Naive thymus-derived CD4-positive, alpha-beta T cell (primary cell): ENCODE measurements around the gene FBXL16. TPM values are rescaled to one million over a fixed set of nuclear protein-coding genes. Genes with fewer than 3 reads are reported as not detected.
A peak's percentile ranks its signal among the peaks of the same experiment; 100 is the strongest.

Experiments used
- ATAC-seq: fragments of 150-1000 bp; cut with Tn5 transposase; 2 replicates; pipeline ENCODE4 v1.10.0; 2021; ENCODE audit warnings: mild to moderate bottlenecking, moderate library complexity
- CTCF ChIA-PET: fragments of 350-600 bp; sonication (Branson Sonifier 250); formaldehyde crosslinking; loops from one replicate; lab custom pipeline; 2021; ENCODE audit warnings: antibody characterized with exemption; lab: Charles Lee
- POLR2A ChIA-PET: fragments of 350-600 bp; sonication (Branson Sonifier 250); formaldehyde crosslinking; loops from one replicate; lab custom pipeline; 2021; ENCODE audit warnings: antibody characterized with exemption, inconsistent platforms; lab: Charles Lee
- DNase-seq, 9 donors: peaks; one replicate each; pipeline versions ENCODE4 v3.0.0 to v3.0.0-alpha.2; 2020 to 2022; ENCODE audit warnings: mixed read lengths in 1 of 9
- H3K27ac ChIP-seq: one replicate; pipeline ENCODE4 v1.7.0; 2013; ENCODE audit warnings: mild to moderate bottlenecking, low read depth, low read length, moderate library complexity
- H3K27me3 ChIP-seq, 2 donors: one replicate each; pipeline ENCODE4 v1.7.0; 2013; ENCODE audit warnings: low read length in 2 of 2, mild to moderate bottlenecking in 2 of 2, moderate library complexity in 2 of 2; ENCODE audit not compliant: control insufficient read depth in 2 of 2, insufficient read depth in 2 of 2
- H3K36me3 ChIP-seq, 3 experiments: 1 replicate in 2 of 3; 2 replicates in 1 of 3; pipeline ENCODE4 v1.7.0; 2013; ENCODE audit warnings: low read length in 3 of 3, mild to moderate bottlenecking in 3 of 3, moderate library complexity in 1 of 3; ENCODE audit not compliant: insufficient read depth in 3 of 3, control insufficient read depth in 2 of 3
- H3K4me1 ChIP-seq, 2 donors: one replicate each; pipeline ENCODE4 v1.7.0; 2013; ENCODE audit warnings: low read length in 2 of 2, mild to moderate bottlenecking in 2 of 2, moderate library complexity in 1 of 2; ENCODE audit not compliant: control insufficient read depth in 2 of 2, insufficient read depth in 2 of 2
- H3K4me3 ChIP-seq: 2 replicates; pipeline ENCODE4 v1.7.0; 2013; ENCODE audit warnings: mild to moderate bottlenecking, low read length
- H3K9me3 ChIP-seq, 3 experiments: 1 replicate in 2 of 3; 2 replicates in 1 of 3; pipeline ENCODE4 v1.7.0; 2013; ENCODE audit warnings: low read length in 3 of 3; ENCODE audit not compliant: control insufficient read depth in 2 of 3
- H3K27ac Mint-ChIP-seq, 9 donors: one replicate each; pipeline ENCODE4 v1.8.0; 2020 to 2022; ENCODE audit warnings: mixed read lengths in 9 of 9, mild to moderate bottlenecking in 8 of 9, moderate library complexity in 5 of 9, inconsistent platforms in 2 of 9
- H3K27me3 Mint-ChIP-seq, 5 donors: one replicate each; pipeline ENCODE4 v1.8.0; 2021 to 2022; ENCODE audit warnings: mixed read lengths in 5 of 5, mild to moderate bottlenecking in 1 of 5
- H3K36me3 Mint-ChIP-seq, 5 donors: one replicate each; pipeline ENCODE4 v1.8.0; 2020 to 2022; ENCODE audit warnings: mixed read lengths in 5 of 5, mild to moderate bottlenecking in 3 of 5, inconsistent platforms in 1 of 5
- H3K4me1 Mint-ChIP-seq, 7 donors: one replicate each; pipeline ENCODE4 v1.8.0; 2020 to 2022; ENCODE audit warnings: mixed read lengths in 7 of 7, mild to moderate bottlenecking in 3 of 7, inconsistent platforms in 1 of 7
- H3K4me3 Mint-ChIP-seq, 10 donors: one replicate each; pipeline ENCODE4 v1.8.0; 2020 to 2022; ENCODE audit warnings: mild to moderate bottlenecking in 10 of 10, mixed read lengths in 10 of 10, moderate library complexity in 6 of 10, inconsistent platforms in 2 of 10
- H3K9me3 Mint-ChIP-seq, 11 donors: one replicate each; pipeline ENCODE4 v1.8.0; 2020 to 2022; ENCODE audit warnings: mixed read lengths in 11 of 11, mild to moderate bottlenecking in 4 of 11, inconsistent platforms in 1 of 11, moderate library complexity in 1 of 11
- intact Hi-C, 2 donors: fragments of 100-400 bp; cut with micrococcal nuclease; formaldehyde crosslinking; loops; one replicate each; pipeline ENCODE4 v1.15.1; 2023
- polyA plus RNA-seq, 2 donors: library from polyadenylated mRNA; unstranded; fragments of 300-500 nt; fragmentation: Illumina TruSeq; gene quantifications; one replicate each; pipeline ENCODE4 v1.2.3, GENCODE V29; 2021
- total RNA-seq, 6 experiments: library from RNA in 5 of 6; stranded (reverse) in 5 of 6; gene quantifications; 1 replicate in 5 of 6; 2 replicates in 1 of 6; pipeline ENCODE4 v1.2.3 and lab custom pipeline; 2021 to 2026

The FBXL16 gene
- total and polyA plus RNA-seq, 7 experiments from 2014 or later = 11.1 to 45.4 (median 18.0) TPM

DNA sequence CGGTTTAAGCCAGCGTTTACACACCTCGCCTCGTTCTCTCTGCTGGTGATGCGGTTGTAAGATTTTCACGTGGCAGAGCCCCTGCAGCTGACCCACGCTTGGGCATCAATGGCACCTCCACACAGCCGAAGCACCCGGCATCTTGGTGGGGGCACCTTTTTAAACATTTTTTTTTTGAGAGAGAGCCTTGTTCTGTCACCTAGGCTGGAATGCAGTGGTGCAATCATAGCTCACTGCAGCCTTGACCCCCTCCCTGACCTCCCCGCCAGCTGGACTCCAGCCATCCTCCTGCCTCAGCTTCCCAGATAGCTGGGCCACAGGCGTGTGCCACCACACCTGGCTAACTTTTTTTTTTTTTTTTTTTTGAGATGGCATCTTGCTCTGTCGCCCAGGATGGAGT is 51.6 kb downstream of the FBXL16 start:
- ATAC-seq (no peak), DNase-seq (no peak)
- POLR2A ChIA-PET = interaction anchor here (0.6 to 1.4 kb wide), 2 partner anchors 17 to 1314 kb away, joined by 3 read pairs; partner anchors contain the start of gene METTL26
- Mint-ChIP-seq H3K4me3 (no peak overlapping the region), H3K27ac (no peak overlapping the region), H3K9me3 (no peaks in the 10 kb centered on the region), H3K36me3 (no peaks in the 10 kb centered on the region), H3K4me1 (peaks cover 0 to 5% (median 0%) of the 10 kb centered on the region in 7 donors), H3K27me3 (no peaks in the 10 kb centered on the region)
- Histone ChIP-seq H3K27me3 (no peaks in the 10 kb centered on the region), H3K9me3 (no peaks in the 10 kb centered on the region), H3K4me1 (no peaks in the 10 kb centered on the region), H3K36me3 (no peaks in the 10 kb centered on the region), H3K4me3 (no peak overlapping the region), H3K27ac (no peak overlapping the region)
- intact Hi-C loops = no loop called here
- CTCF ChIA-PET = interaction anchor here (0.6 kb wide), 1 partner anchor 9 kb away, joined by 3 read pairs; no protein-coding TSS in a partner anchor

DNA sequence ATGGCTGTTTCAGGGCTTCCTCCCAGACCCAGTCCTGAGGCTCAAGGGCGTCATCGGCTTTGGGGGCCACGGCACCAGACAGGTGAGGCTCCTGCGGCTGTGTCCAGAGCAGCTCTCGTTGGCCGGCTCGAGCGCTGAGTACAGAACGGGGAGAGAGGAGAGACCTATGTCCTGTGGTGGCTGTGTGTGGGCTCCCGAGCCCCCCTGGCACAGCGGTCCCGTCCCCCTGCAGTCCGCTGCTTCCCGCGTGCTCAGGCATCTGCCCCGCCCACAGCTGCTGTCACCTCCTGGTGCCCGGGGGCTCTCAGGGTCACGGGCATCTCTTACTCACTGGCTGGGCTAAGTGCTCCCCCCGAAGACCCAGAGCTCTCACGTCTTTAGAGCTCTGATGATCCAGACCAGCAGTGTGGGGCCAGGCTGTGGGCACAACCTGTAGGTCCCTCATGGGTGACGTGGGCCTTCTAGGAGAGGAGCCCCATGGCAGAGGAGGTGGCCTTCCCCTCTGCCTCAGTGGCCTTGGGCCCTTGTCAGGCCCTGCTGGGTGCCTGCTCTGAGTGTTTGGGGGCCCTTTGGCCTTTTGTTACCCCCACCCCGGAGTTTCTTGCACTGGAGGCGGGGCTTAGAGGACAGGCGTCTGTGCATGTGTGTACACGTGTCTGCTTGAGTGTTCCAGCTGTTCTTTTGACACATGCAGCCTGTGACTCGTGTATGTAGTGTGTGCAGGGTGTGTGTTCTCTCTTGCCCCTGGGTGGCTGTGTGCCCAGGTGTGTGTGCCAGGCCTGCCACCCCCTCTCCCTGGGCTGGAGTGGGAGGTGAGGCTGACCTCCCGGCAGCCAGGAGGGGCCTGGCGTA is 52.9 kb downstream of the FBXL16 start:
- no peaks in the 10 kb centered on the region for H3K9me3 ChIP-seq
- ChIA-PET CTCF (interaction anchor here (0.5 kb wide), 1 partner anchor 15 kb away, joined by 3 read pairs; no protein-coding TSS in a partner anchor), POLR2A (interaction anchor here (0.8 to 1.4 kb wide), 2 partner anchors 16 to 108 kb away, joined by 3 to 4 read pairs; partner anchors contain the start of gene METTL26)
- intact Hi-C loops = no loop called here
- DNase-seq (no peak), ATAC-seq (no peak)
- Mint-ChIP-seq H3K9me3 (no peaks in the 10 kb centered on the region), H3K27ac (no peak overlapping the region), H3K4me3 (peak overlapping the region in 1 of 10 donors; percentile 53), H3K36me3 (no peaks in the 10 kb centered on the region), H3K27me3 (no peaks in the 10 kb centered on the region), H3K4me1 (peaks cover 0 to 14% (median 5%) of the 10 kb centered on the region in 7 donors)
- no peaks in the 10 kb centered on the region for H3K36me3 ChIP-seq
- no peak overlapping the region for H3K27ac ChIP-seq
- H3K4me1 ChIP-seq = peaks cover 6 to 9% of the 10 kb centered on the region in 2 donors
- H3K27me3 ChIP-seq = no peaks in the 10 kb centered on the region
- no peak overlapping the region for H3K4me3 ChIP-seq

DNA sequence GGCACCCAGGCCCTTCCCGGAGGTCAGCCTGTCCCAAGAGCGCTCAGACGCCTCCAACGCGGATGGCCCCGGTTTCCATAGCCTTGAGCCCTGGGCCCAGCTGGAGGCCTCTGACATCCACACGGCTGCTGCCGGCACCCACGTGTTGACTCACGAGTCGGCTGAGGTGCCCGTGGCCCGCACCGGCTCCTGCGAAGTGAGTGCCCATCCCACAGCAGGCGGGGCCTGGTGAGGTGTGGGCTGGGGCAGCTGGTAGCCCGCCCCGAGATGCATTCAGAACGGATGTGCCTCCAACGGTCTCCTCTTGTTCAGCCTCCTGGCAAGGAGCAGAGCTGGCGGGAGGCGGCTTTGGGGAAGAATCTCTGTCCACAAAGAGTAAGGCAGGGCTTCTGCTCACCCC is 53.8 kb downstream of the FBXL16 start:
- intact Hi-C loops = no loop called here
- ATAC-seq (no peak), DNase-seq (no peak)
- no peaks in the 10 kb centered on the region for H3K27me3 Mint-ChIP-seq
- H3K9me3 Mint-ChIP-seq = no peaks in the 10 kb centered on the region
- POLR2A ChIA-PET = interaction anchor here (0.6 kb wide), 1 partner anchor 59 kb away, joined by 3 read pairs; no protein-coding TSS in a partner anchor
- Histone ChIP-seq H3K4me3 (no peak overlapping the region), H3K36me3 (no peaks in the 10 kb centered on the region), H3K4me1 (peaks cover 6 to 9% of the 10 kb centered on the region in 2 donors), H3K27me3 (no peaks in the 10 kb centered on the region), H3K27ac (no peak overlapping the region), H3K9me3 (no peaks in the 10 kb centered on the region)
- H3K4me3 Mint-ChIP-seq = peak overlapping the region in 1 of 10 donors; percentile 75
- no peaks in the 10 kb centered on the region for H3K36me3 Mint-ChIP-seq
- no peak overlapping the region for H3K27ac Mint-ChIP-seq
- CTCF ChIA-PET = no interaction called here
- peaks cover 0 to 16% (median 5%) of the 10 kb centered on the region in 7 donors for H3K4me1 Mint-ChIP-seq

DNA sequence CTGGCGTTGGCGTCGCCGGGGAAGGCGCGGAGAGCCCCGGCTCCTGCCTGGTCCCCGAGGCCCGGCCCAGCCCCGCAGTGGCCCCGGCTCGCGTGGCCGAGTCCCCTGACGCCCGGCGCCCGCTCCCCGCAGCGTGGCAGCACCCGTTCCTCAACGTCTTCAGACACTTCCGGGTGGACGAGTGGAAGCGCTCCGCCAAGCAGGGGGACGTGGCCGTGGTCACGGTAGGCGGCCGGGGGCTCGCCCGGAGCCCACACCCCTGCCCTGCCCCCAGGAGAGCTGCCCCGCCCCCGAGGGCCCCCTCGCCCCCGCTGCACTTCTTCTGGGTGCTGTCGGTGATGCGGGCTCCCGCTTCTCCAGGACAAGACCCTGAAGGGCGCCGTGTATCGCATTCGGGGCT is 56.0 kb downstream of the FBXL16 start:
- ATAC-seq (peak; percentile 0), DNase-seq (no peak)
- Histone ChIP-seq H3K4me1 (peaks cover 6 to 9% of the 10 kb centered on the region in 2 donors), H3K4me3 (peak overlapping the region; percentile 77), H3K27me3 (no peaks in the 10 kb centered on the region), H3K27ac (peak overlapping the region; percentile 97), H3K36me3 (no peaks in the 10 kb centered on the region), H3K9me3 (no peaks in the 10 kb centered on the region)
- Mint-ChIP-seq H3K4me1 (peaks cover under 1 to 20% (median 5%) of the 10 kb centered on the region in 7 donors), H3K36me3 (no peaks in the 10 kb centered on the region), H3K4me3 (peak overlapping the region; percentile 53 to 79 (median 67)), H3K9me3 (no peaks in the 10 kb centered on the region), H3K27me3 (no peaks in the 10 kb centered on the region), H3K27ac (no peak overlapping the region)
- intact Hi-C loops = loop anchor here in 1 of 2 donors (1.0 kb wide), 3 partner anchors 13 to 30 kb away; partner anchors contain the start of genes METTL26 and RHOT2
- ChIA-PET POLR2A (interaction anchor here (0.5 to 4.4 kb wide), 7 partner anchors 12 to 1503 kb away, joined by 3 to 30 read pairs (median 3); partner anchors contain the start of genes JMJD8, METTL26, PIGQ and RHOT2), CTCF (interaction anchor here (1.1 kb wide), 1 partner anchor 14 kb away, joined by 3 read pairs; no protein-coding TSS in a partner anchor)

DNA sequence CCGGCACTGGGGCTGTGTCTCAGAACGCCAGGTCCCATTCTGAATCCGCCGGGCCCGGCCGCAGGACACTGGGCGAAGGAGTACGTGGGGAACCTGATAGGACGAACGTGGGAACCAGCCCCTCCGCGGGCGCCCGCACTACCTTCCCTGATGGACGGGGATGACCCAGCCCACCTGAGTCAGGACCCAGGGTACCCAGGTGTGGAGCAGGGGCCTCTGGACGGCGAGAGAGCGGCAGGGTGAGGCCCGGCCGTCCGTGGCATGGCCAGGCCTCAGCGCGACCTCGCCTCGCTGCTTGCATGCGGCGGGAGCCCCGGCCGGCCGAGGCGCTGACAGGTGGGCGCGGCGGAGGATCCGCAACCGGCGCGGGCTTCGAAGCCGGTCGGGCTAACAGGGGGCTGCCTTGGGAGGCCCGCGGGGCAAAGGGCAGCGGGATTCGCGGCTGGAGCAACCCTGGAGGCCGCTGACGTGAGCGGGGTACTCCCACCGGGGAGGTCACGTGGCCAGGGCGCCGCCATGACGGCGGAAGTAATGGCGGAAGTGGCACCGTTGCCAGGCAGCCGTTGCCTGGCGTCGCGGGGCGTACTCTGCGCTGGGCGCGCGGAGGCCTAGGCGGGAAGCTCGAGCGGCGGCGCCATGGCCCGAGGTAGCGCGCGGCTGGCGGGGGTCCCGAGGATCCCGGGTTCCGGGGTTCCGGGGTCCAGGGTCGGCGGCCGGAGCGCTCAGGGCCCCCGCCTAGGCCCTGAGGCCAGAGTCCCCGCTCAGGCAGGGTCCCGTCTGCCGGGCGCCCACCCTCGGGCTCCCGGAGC is 56.6 kb downstream of the FBXL16 start, which contains the start of gene WDR90:
Gene WDR90 (plus strand): TSS at position 585 of the 809 bp plus-strand sequence. CDS start 52 bp downstream, at position 637.
- H3K4me3 Mint-ChIP-seq = peak within 1 kb of the TSS; percentile 63 to 87 (median 78)
- H3K27ac Mint-ChIP-seq = peak within 1 kb of the TSS in 7 of 9 donors; percentile 18 to 88 (median 77)
- peaks cover 4 to 26% (median 10%) of the 10 kb centered on the region in 7 donors for H3K4me1 Mint-ChIP-seq
- DNase-seq (peak; percentile 81 to 94 (median 89)), ATAC-seq (peak; percentile 96)
- Histone ChIP-seq H3K4me1 (peaks cover 6 to 9% of the 10 kb centered on the region in 2 donors), H3K27ac (peak within 1 kb of the TSS; percentile 97), H3K27me3 (no peaks in the 10 kb centered on the region), H3K4me3 (peak within 1 kb of the TSS; percentile 77), H3K36me3 (no peaks in the 10 kb centered on the region), H3K9me3 (no peaks in the 10 kb centered on the region)
- H3K27me3 Mint-ChIP-seq = no peaks in the 10 kb centered on the region
- CTCF ChIA-PET = interaction anchor here (1.1 kb wide), 1 partner anchor 15 kb away, joined by 3 read pairs; no protein-coding TSS in a partner anchor
- H3K9me3 Mint-ChIP-seq = no peaks in the 10 kb centered on the region
- intact Hi-C loops = loop anchor here in 1 of 2 donors (1.0 kb wide), 3 partner anchors 13 to 30 kb away; partner anchors contain the start of genes METTL26 and RHOT2
- POLR2A ChIA-PET = interaction anchor here (0.5 to 4.4 kb wide), 7 partner anchors 11 to 79 kb away, joined by 3 to 30 read pairs (median 3); partner anchors contain the start of genes JMJD8, METTL26, PIGQ and RHOT2
- no peaks in the 10 kb centered on the region for H3K36me3 Mint-ChIP-seq
